A673 (cell line): ENCODE results near the gene KCNMA1. TPM values are rescaled to one million over a fixed set of nuclear protein-coding genes. Genes with fewer than 3 reads are reported as not detected.

Experiments used
- BruUV-seq: library from RNA; stranded (reverse); fragments of 400-500 nt; replicated peaks from 2 replicates; lab custom pipeline; 2021; lab: Mats Ljungman, UMichigan
- CTCF ChIA-PET: fragments of 300-600 bp; sonication (Branson Sonifier 250); formaldehyde crosslinking; loops from one replicate; lab custom pipeline; 2022; ENCODE audit warnings: antibody characterized with exemption; lab: Charles Lee
- POLR2A ChIA-PET: fragments of 300-600 bp; sonication (Branson Sonifier 250); formaldehyde crosslinking; loops from one replicate; lab custom pipeline; 2022; ENCODE audit warnings: antibody characterized with exemption; ENCODE audit not compliant: low non-redundant PET; lab: Charles Lee
- DNase-seq: peaks from one replicate; pipeline ENCODE4 v3.0.0-alpha.2; 2015; ENCODE audit warnings: low spot score
- H3K27ac ChIP-seq: fragments of 200-600 bp; sonication (generic); 2 replicates; pipeline ENCODE4 v1.5.1; 2016; ENCODE audit warnings: mixed run types, low read depth, mild to moderate bottlenecking, mixed read lengths, antibody characterized with exemption, low read length; ENCODE audit not compliant: poor library complexity, severe bottlenecking
- H3K27me3 ChIP-seq: fragments of 200-600 bp; sonication (generic); replicated peaks from 2 replicates; pipeline ENCODE4 v1.6.1; 2017; ENCODE audit warnings: mixed run types, low read depth, mild to moderate bottlenecking, mixed read lengths, antibody characterized with exemption, low read length; ENCODE audit not compliant: insufficient read depth, poor library complexity
- H3K36me3 ChIP-seq: fragments of 200-600 bp; sonication (generic); 2 replicates; pipeline ENCODE4 v1.6.1; 2016; ENCODE audit warnings: mixed run types, mild to moderate bottlenecking, mixed read lengths, antibody characterized with exemption, low read length; ENCODE audit not compliant: insufficient read depth, poor library complexity, severe bottlenecking
- H3K4me1 ChIP-seq: fragments of 200-600 bp; sonication (generic); 2 replicates; pipeline ENCODE4 v1.6.1; 2017; ENCODE audit warnings: mixed run types, mild to moderate bottlenecking, mixed read lengths, antibody characterized with exemption, low read length; ENCODE audit not compliant: insufficient read depth, poor library complexity, severe bottlenecking
- H3K4me3 ChIP-seq: fragments of 200-600 bp; sonication (generic); 2 replicates; pipeline ENCODE4 v1.5.1; 2016; ENCODE audit warnings: low read depth, mixed run types, mild to moderate bottlenecking, mixed read lengths, low read length; ENCODE audit not compliant: poor library complexity, severe bottlenecking
- H3K9me3 ChIP-seq: fragments of 200-600 bp; sonication (generic); 2 replicates; pipeline ENCODE4 v1.6.1; 2016; ENCODE audit warnings: mixed run types, low read depth, mild to moderate bottlenecking, mixed read lengths, antibody characterized with exemption, low read length; ENCODE audit not compliant: poor library complexity, severe bottlenecking
- CTCF ChIP-seq: fragments of 300-800, 200-600 bp; sonication (generic); conservative IDR thresholded peaks from 2 replicates; pipeline ENCODE4 v1.5.1; 2017; ENCODE audit warnings: low read depth, mild to moderate bottlenecking, antibody characterized with exemption, low read length, moderate library complexity, mixed read lengths
- EZH2 ChIP-seq: fragments of 200-600 bp; sonication (generic); IDR thresholded peaks from 2 replicates; pipeline ENCODE4 v1.6.1; 2017; ENCODE audit warnings: borderline replicate concordance, low read depth, mild to moderate bottlenecking, mixed read lengths, antibody characterized with exemption, low read length; ENCODE audit not compliant: poor library complexity, severe bottlenecking
- intact Hi-C: fragments of 100-400 bp; cut with micrococcal nuclease; formaldehyde crosslinking; loops from one replicate; pipeline ENCODE4 v1.10.0; 2022; ENCODE audit not compliant: unreplicated experiment
- total RNA-seq: library from RNA; stranded (reverse); gene quantifications from 2 replicates; pipeline ENCODE4 v1.2.3, GENCODE V29; 2021

KCNMA1 gene
- total RNA-seq, 1 experiment from 2014 or later, result 0.84 TPM

- Histone ChIP-seq H3K4me3 (no peak overlapping the region), H3K4me1 (peaks cover 15% of the 10 kb centered on the region), H3K36me3 (no peaks in the 10 kb centered on the region), H3K27ac (no peak overlapping the region), H3K27me3 (peaks cover 42% of the 10 kb centered on the region), H3K9me3 (no peaks in the 10 kb centered on the region)
- no TSS peak for BruUV-seq
- TF ChIP-seq CTCF, result no peak
- no peak for TF ChIP-seq EZH2
- DNase-seq, result no peak
- intact Hi-C loops, result no loop called here
- CTCF ChIA-PET, result no interaction called here
- POLR2A ChIA-PET, result no interaction called here
These were observed 109.8 kb downstream of the KCNMA1 start for GRCh38 chr10:77527839-77528238.

- intact Hi-C loops, result no loop called here
- ChIA-PET POLR2A (no interaction called here), CTCF (no interaction called here)
- Histone ChIP-seq H3K27ac (no peak overlapping the region), H3K27me3 (peaks cover 41% of the 10 kb centered on the region), H3K36me3 (no peaks in the 10 kb centered on the region), H3K4me3 (no peak overlapping the region), H3K4me1 (peaks cover 10% of the 10 kb centered on the region), H3K9me3 (no peaks in the 10 kb centered on the region)
- DNase-seq, result peak; percentile 17
- no peak for TF ChIP-seq CTCF
- no peak for TF ChIP-seq EZH2
- BruUV-seq, result no TSS peak
These were observed 110.6 kb downstream of the KCNMA1 start for GRCh38 chr10:77526868-77527617.

DNA sequence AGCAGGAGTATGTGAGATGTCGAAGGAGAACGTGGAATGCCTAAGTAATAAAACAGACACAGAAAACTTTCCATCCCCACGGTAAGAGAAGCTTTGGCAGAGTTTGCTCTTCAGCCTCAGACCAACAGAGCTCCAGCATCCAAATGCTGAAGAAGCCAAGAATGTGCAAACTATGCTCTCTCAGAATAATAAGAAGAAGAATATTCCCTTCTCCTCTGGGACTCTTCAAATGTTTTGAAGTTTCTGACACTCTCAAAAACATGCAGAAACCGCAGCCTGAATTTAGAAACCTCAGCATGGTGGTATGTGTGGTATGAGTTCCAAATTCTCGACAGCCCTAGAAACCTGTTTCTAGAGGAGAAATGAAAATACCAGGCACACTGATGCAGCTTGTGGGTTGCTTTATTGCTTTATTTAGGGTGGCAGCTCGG is 113.3 kb downstream of the KCNMA1 start:
- peaks cover 26% of the 10 kb centered on the region for H3K27me3 ChIP-seq
- no peaks in the 10 kb centered on the region for H3K36me3 ChIP-seq
- ChIA-PET CTCF (no interaction called here), POLR2A (no interaction called here)
- no peak for DNase-seq
- H3K27ac ChIP-seq, result no peak overlapping the region
- no peak overlapping the region for H3K4me3 ChIP-seq
- intact Hi-C loops, result no loop called here
- no TSS peak for BruUV-seq
- H3K9me3 ChIP-seq, result no peaks in the 10 kb centered on the region
- no peaks in the 10 kb centered on the region for H3K4me1 ChIP-seq
- TF ChIP-seq CTCF, result no peak
- TF ChIP-seq EZH2, result no peak
